DOHH2 (cell line): ENCODE measurements around the gene CCDC6.

Experiments
- EZH2phosphoT487 ChIP-seq: fragments of 200-600 bp; sonication (generic); IDR thresholded peaks from 2 replicates; pipeline ENCODE4 v1.6.1; 2017; ENCODE audit warnings: borderline replicate concordance, mild to moderate bottlenecking, antibody characterized with exemption, low read length, moderate library complexity, mixed read lengths
- TF ChIP-seq, protein P1 (sequence below): fragments of 200-600 bp; sonication (generic); IDR thresholded peaks from one replicate; pipeline ENCODE4 v1.5.1; 2014; ENCODE audit warnings: antibody characterized with exemption, mild to moderate bottlenecking, low read depth, low read length; ENCODE audit not compliant: poor library complexity, severe bottlenecking

DNA sequence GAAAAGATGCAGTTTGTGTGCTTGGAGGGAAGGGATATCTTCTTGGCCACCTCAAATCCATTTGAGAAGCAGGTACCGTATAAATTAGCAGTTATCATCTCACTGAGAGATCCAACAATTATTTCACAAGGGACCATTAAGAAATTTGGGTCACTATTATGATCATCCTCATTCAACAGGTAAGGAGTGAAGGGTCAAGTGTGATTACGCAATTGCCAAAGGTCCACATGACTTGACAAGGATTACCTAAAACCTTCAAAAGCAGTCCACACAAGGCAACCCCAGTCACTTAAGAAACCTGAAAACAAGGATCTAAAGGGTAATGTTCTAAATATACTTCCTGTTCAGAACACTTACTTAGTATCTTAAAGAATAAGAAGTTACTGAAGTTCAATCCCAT is 27.4 kb downstream of the CCDC6 start:
- TF ChIP-seq, protein P1, sequence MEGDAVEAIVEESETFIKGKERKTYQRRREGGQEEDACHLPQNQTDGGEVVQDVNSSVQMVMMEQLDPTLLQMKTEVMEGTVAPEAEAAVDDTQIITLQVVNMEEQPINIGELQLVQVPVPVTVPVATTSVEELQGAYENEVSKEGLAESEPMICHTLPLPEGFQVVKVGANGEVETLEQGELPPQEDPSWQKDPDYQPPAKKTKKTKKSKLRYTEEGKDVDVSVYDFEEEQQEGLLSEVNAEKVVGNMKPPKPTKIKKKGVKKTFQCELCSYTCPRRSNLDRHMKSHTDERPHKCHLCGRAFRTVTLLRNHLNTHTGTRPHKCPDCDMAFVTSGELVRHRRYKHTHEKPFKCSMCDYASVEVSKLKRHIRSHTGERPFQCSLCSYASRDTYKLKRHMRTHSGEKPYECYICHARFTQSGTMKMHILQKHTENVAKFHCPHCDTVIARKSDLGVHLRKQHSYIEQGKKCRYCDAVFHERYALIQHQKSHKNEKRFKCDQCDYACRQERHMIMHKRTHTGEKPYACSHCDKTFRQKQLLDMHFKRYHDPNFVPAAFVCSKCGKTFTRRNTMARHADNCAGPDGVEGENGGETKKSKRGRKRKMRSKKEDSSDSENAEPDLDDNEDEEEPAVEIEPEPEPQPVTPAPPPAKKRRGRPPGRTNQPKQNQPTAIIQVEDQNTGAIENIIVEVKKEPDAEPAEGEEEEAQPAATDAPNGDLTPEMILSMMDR = no peak
- TF ChIP-seq EZH2phosphoT487 = no peak
